ENCODE measurements around the gene DMRTB1. TPM values are rescaled to one million over a fixed set of nuclear protein-coding genes. Genes with fewer than 3 reads are reported as not detected.

The DMRTB1 gene
- total and polyA plus RNA-seq, 2 experiments from 2014 or later: not detected

DNA sequence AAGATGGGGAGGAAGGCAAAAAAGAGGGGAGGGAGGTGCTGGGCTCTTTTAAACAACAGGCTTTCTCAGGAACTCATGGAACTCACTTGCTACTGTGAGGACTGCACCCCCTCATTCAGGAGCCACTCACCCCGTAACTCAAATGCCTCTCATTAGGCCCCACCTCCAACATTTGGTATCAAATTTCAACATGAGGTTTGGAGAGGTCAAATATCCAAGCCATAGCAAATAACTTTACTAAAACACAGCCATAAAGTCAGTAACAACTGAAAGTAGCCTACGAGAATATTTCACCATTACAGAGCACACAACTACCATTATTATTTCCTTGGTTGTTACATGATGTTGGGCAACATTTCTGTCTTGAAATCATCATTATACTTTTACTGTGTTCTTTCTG lies 13.1 kb upstream of the DMRTB1 start:
- in situ Hi-C loops (cut with MboI): no loop called here
- DNase-seq: no peak
- H4K20me1 ChIP-seq (ENCODE audit: insufficient read depth): no peaks in the 10 kb centered on the region

DNA sequence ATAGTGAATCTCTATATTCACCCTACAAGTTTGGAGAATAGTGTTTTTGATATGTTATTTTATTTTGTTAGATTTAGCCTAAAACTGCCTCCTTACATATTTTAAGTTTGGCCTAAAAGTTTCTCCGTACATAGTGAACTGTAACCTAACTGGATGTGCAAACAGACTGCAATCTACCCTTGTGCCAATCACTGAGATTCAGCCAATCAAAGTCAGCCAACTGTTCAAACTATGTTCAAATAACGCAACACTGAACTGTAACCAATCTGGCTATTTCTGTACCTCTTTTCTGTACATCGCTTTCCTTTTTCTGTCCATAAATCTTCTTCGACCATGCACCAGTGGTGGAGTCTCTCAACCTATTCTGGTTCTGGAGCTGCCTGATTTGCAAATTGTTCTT lies 11.8 kb upstream of the DMRTB1 start:
- no peaks in the 10 kb centered on the region for H3K36me3 ChIP-seq (ENCODE audit: low read depth)

More for the DNA sequence above, 13.1 kb upstream of the DMRTB1 start:
- Histone ChIP-seq H3K9me3 (ENCODE audit: low read depth) (no peaks in the 10 kb centered on the region), H3K27me3 (replicated peaks; ENCODE audit: insufficient read depth) (no peaks in the 10 kb centered on the region), H3K27ac (no peak overlapping the region), H3K4me1 (ENCODE audit: insufficient read depth) (peaks cover 20% of the 10 kb centered on the region), H3K4me2 (ENCODE audit: unreplicated experiment) (no peak overlapping the region), H3K79me2 (ENCODE audit: insufficient read depth) (no peaks in the 10 kb centered on the region), H3K9ac (no peak overlapping the region), H3K36me3 (ENCODE audit: low read depth) (no peaks in the 10 kb centered on the region), H3K4me3 (no peak overlapping the region), H2AFZ (no peak overlapping the region), H3K9me2 (ENCODE audit: insufficient read depth) (no peaks in the 10 kb centered on the region), H3F3A (ENCODE audit: insufficient read depth) (peaks cover 14% of the 10 kb centered on the region)
- WGBS, 2 experiments (ENCODE audit: low coverage in 1 of 2, low lambda C conversion rate in 2 of 2, missing lambda C conversion rate in 2 of 2): 84 to 91% methylated on average over 2 of the region's 2 CpGs
- TF ChIP-seq EZH2phosphoT487 (IDR thresholded peaks at IDR 0.05; ENCODE audit: insufficient read depth, low read depth): no peak
- TF ChIP-seq EZH2 (IDR thresholded peaks at IDR 0.05; ENCODE audit: insufficient read depth, poor library complexity, severe bottlenecking): no peak

GRCh38 chr1:53448241-53448841 lies 10.9 kb upstream of the DMRTB1 start:
- no peak overlapping the region; the same call in 1 of the 2 replicates for H2AFZ ChIP-seq
- in situ Hi-C loops (cut with MboI): no loop called here

More for the DNA sequence above, 11.8 kb upstream of the DMRTB1 start:
- H3K27me3 ChIP-seq (replicated peaks; ENCODE audit: insufficient read depth): peaks cover under 1% of the 10 kb centered on the region; the same call in 1 of the 2 replicates
- H2AFZ ChIP-seq: no peak overlapping the region
- TF ChIP-seq EZH2phosphoT487 (IDR thresholded peaks at IDR 0.05; ENCODE audit: insufficient read depth, low read depth) (no peak), EZH2 (IDR thresholded peaks at IDR 0.05; ENCODE audit: insufficient read depth, poor library complexity, severe bottlenecking) (no peak)
- H3K9me3 ChIP-seq (ENCODE audit: low read depth): no peaks in the 10 kb centered on the region
- no peaks in the 10 kb centered on the region for H3K79me2 ChIP-seq (ENCODE audit: insufficient read depth)
- H3K4me1 ChIP-seq (ENCODE audit: insufficient read depth): peaks cover 20% of the 10 kb centered on the region
- no peaks in the 10 kb centered on the region for H3K9me2 ChIP-seq (ENCODE audit: insufficient read depth)
- in situ Hi-C loops (cut with MboI): no loop called here
- no peak overlapping the region for H3K4me3 ChIP-seq
- 90 to 93% methylated on average over 4 of the region's 4 CpGs for WGBS, 2 experiments (ENCODE audit: low coverage in 1 of 2, low lambda C conversion rate in 2 of 2, missing lambda C conversion rate in 2 of 2)
- no peak overlapping the region for H3K27ac ChIP-seq
- H4K20me1 ChIP-seq (ENCODE audit: insufficient read depth): no peaks in the 10 kb centered on the region
- H3K4me2 ChIP-seq (ENCODE audit: unreplicated experiment): no peak overlapping the region
- peaks cover 14% of the 10 kb centered on the region for H3F3A ChIP-seq (ENCODE audit: insufficient read depth)
- H3K9ac ChIP-seq: no peak overlapping the region
- no peak for DNase-seq

DNA sequence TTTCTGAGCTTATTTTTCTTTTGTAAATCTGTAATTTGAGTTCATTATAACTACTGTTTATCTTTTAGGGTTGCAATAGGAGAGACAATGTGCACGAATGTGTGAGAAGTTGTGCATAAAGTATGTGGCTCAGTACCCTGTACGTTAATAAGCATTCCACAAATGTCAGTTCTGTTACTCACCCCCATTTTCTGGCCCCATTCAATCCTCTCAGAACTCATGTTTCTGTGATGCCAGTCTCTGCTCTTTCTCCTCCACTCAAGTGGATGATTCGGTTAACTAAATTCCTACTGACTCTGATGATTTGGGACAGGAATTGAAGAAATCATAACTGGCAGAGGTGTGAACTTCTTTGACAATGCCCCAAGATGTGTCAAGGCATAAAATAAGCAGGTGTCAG lies 10.2 kb upstream of the DMRTB1 start:
- Histone ChIP-seq H3K4me1 (ENCODE audit: insufficient read depth) (peaks cover 20% of the 10 kb centered on the region), H3K79me2 (ENCODE audit: insufficient read depth) (no peaks in the 10 kb centered on the region), H3K4me3 (peak overlapping the region; percentile 2; the same call in 1 of the 2 replicates), H3F3A (ENCODE audit: insufficient read depth) (peaks cover 14% of the 10 kb centered on the region), H4K20me1 (ENCODE audit: insufficient read depth) (no peaks in the 10 kb centered on the region), H3K27me3 (replicated peaks; ENCODE audit: insufficient read depth) (peaks cover 7% of the 10 kb centered on the region; the same call in 1 of the 2 replicates), H3K36me3 (ENCODE audit: low read depth) (no peaks in the 10 kb centered on the region), H3K9me3 (ENCODE audit: low read depth) (no peaks in the 10 kb centered on the region), H3K4me2 (ENCODE audit: unreplicated experiment) (peak overlapping the region; percentile 56), H3K9ac (no peak overlapping the region), H2AFZ (peak overlapping the region; percentile 31), H3K27ac (peak overlapping the region; percentile 42), H3K9me2 (ENCODE audit: insufficient read depth) (no peaks in the 10 kb centered on the region)
- DNase-seq: peak; percentile 78
- WGBS, 2 experiments (ENCODE audit: low coverage in 1 of 2, low lambda C conversion rate in 2 of 2, missing lambda C conversion rate in 2 of 2): 12% methylated on average over 3 of the region's 3 CpGs
- in situ Hi-C loops (cut with MboI): no loop called here
- TF ChIP-seq EZH2 (IDR thresholded peaks at IDR 0.05; ENCODE audit: insufficient read depth, poor library complexity, severe bottlenecking): no peak
- no peak for TF ChIP-seq EZH2phosphoT487 (IDR thresholded peaks at IDR 0.05; ENCODE audit: insufficient read depth, low read depth)

More at GRCh38 chr1:53448241-53448841, 10.9 kb upstream of the DMRTB1 start:
- DNase-seq: no peak
- Histone ChIP-seq H3K4me3 (peak overlapping the region; percentile 2; the same call in 1 of the 2 replicates), H3K36me3 (ENCODE audit: low read depth) (no peaks in the 10 kb centered on the region), H3K9me3 (ENCODE audit: low read depth) (no peaks in the 10 kb centered on the region), H3K9me2 (ENCODE audit: insufficient read depth) (no peaks in the 10 kb centered on the region), H3F3A (ENCODE audit: insufficient read depth) (peaks cover 14% of the 10 kb centered on the region), H3K79me2 (ENCODE audit: insufficient read depth) (no peaks in the 10 kb centered on the region), H3K27ac (peak overlapping the region; percentile 42), H3K9ac (0 out of 2 replicates have a peak overlapping the region, but pooled peaks have one; percentile 10), H3K4me1 (ENCODE audit: insufficient read depth) (peaks cover 20% of the 10 kb centered on the region), H3K27me3 (replicated peaks; ENCODE audit: insufficient read depth) (peaks cover 7% of the 10 kb centered on the region; the same call in 1 of the 2 replicates), H3K4me2 (ENCODE audit: unreplicated experiment) (peak overlapping the region; percentile 56), H4K20me1 (ENCODE audit: insufficient read depth) (no peaks in the 10 kb centered on the region)
- TF ChIP-seq EZH2phosphoT487 (IDR thresholded peaks at IDR 0.05; ENCODE audit: insufficient read depth, low read depth) (no peak), EZH2 (IDR thresholded peaks at IDR 0.05; ENCODE audit: insufficient read depth, poor library complexity, severe bottlenecking) (no peak)
- WGBS, 2 experiments (ENCODE audit: low coverage in 1 of 2, low lambda C conversion rate in 2 of 2, missing lambda C conversion rate in 2 of 2): 95 to 97% methylated on average over 2 of the region's 2 CpGs
